ENCODE data around the gene STPG4. TPM values are rescaled to one million over a fixed set of nuclear protein-coding genes. Genes with fewer than 3 reads are reported as not detected.

Gene STPG4
- total and polyA plus RNA-seq, 3 donors from 2014 or later, result 3.0 to 19.4 (median 8.5) TPM

- Histone ChIP-seq H3K4me1 (peaks cover 61% of the 10 kb centered on the region), H3K27me3 (no peaks in the 10 kb centered on the region), H3K4me3 (no peak overlapping the region), H3K9me3 (no peaks in the 10 kb centered on the region), H3K27ac (no peak overlapping the region), H3K36me3 (ENCODE audit: low read depth, missing control alignments) (no peaks in the 10 kb centered on the region)
- TF ChIP-seq POLR2A (IDR thresholded peaks at IDR 0.05), result no peak
- no peak for TF ChIP-seq CTCF (IDR thresholded peaks at IDR 0.05)
- intact Hi-C loops (cut with DNase I; ENCODE audit: low total_unique reads), result no loop called here
- WGBS, 2 donors, result 87 to 90% methylated on average over 4 to 6 of the region's 6 CpGs
- DNase-seq, result no peak
Measured at GRCh38 chr2:47083005-47083404, 72.1 kb downstream of the STPG4 start.

GRCh38 chr2:47080888-47081301 lies 74.2 kb downstream of the STPG4 start:
- H3K27ac ChIP-seq, result no peak overlapping the region
- intact Hi-C loops (cut with DNase I; ENCODE audit: low total_unique reads), result no loop called here
- H3K4me3 ChIP-seq, result no peak overlapping the region
- peaks cover 48% of the 10 kb centered on the region for H3K4me1 ChIP-seq
- H3K9me3 ChIP-seq, result no peaks in the 10 kb centered on the region
- DNase-seq, result no peak
- WGBS, 2 donors, result 79 to 89% methylated on average over 7 of the region's 7 CpGs
- no peaks in the 10 kb centered on the region for H3K36me3 ChIP-seq (ENCODE audit: low read depth, missing control alignments)
- TF ChIP-seq CTCF (IDR thresholded peaks at IDR 0.05), result no peak
- TF ChIP-seq POLR2A (IDR thresholded peaks at IDR 0.05), result no peak
- no peaks in the 10 kb centered on the region for H3K27me3 ChIP-seq

- Histone ChIP-seq H3K9me3 (no peaks in the 10 kb centered on the region), H3K4me3 (no peak overlapping the region), H3K27me3 (no peaks in the 10 kb centered on the region), H3K27ac (no peak overlapping the region), H3K4me1 (peaks cover 42% of the 10 kb centered on the region), H3K36me3 (ENCODE audit: low read depth, missing control alignments) (no peaks in the 10 kb centered on the region)
- DNase-seq, result peak; percentile 85
- TF ChIP-seq CTCF (IDR thresholded peaks at IDR 0.05), result no peak
- TF ChIP-seq POLR2A (IDR thresholded peaks at IDR 0.05), result no peak
- WGBS, 2 donors, result 53 to 66% methylated on average over 9 to 11 of the region's 11 CpGs
- intact Hi-C loops (cut with DNase I; ENCODE audit: low total_unique reads), result no loop called here
Measured at GRCh38 chr2:47079515-47080412, 75.3 kb downstream of the STPG4 start.

GRCh38 chr2:47078541-47079482 lies 76.3 kb downstream of the STPG4 start:
- Histone ChIP-seq H3K27ac (peak overlapping the region in 1 of 2 donors; percentile 44), H3K27me3 (no peaks in the 10 kb centered on the region), H3K36me3 (ENCODE audit: low read depth, missing control alignments) (no peaks in the 10 kb centered on the region), H3K4me1 (peaks cover 34% of the 10 kb centered on the region), H3K4me3 (no peak overlapping the region), H3K9me3 (no peaks in the 10 kb centered on the region)
- intact Hi-C loops (cut with DNase I; ENCODE audit: low total_unique reads), result no loop called here
- DNase-seq, result no peak
- 76 to 79% methylated on average over 10 to 17 of the region's 17 CpGs for WGBS, 2 donors
- no peak for TF ChIP-seq POLR2A (IDR thresholded peaks at IDR 0.05)
- TF ChIP-seq CTCF (IDR thresholded peaks at IDR 0.05), result no peak
